ENCODE measurements around the gene PROK1. TPM values are rescaled to one million over a fixed set of nuclear protein-coding genes. Genes with fewer than 3 reads are reported as not detected.
A peak's percentile ranks its signal among the peaks of the same experiment; 100 is the strongest.

PROK1 gene
- polyA plus RNA-seq, 2 of the 4 experiments (the other 2 are of a cell fraction) = not detected

DNA sequence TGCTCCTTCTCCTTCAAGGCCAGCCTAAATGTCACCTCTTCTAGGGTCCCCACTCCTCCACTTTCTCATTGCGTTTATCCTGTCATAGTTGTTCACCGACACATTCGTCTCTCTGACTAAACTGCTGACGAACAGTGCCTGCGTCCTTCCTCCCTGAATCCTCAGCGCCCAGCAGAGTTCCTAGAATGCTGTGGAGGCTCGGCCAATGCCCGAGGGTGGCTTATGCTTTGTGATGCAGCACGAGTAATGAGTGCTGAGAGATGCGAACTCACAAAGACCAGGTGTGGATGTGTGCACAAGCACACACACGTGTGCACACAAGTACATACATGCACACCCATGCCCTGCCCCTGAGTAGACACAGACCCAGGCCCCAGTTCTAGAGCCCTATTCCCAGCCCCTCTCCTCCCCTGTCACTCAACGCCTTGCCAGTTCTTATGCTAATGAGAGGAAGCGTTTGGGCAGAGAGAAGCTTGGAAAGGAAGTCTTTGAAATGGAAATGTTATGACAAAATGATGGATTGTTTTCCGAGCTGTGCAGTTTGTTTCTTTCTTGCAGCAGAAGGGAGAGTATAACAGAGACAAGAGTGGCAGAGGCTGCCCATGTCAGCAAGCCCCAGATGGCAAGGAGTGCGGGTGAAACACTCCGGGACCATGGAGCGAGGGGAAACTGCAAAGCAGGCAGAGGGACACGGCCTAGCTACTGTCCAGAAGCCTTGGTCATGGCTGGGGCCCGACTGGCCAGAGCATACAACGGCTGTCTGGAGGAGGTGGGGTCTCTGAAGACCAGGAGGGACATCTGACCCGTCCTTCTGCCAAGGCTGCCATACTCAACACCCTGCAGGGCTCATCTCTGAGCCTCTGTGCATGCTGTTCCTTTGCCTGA, 43.8 kb downstream of the PROK1 start:
- H3K4me1 ChIP-seq = no peaks in the 10 kb centered on the region
- no peak for FAIRE-seq
- POLR2A ChIA-PET = no interaction called here
- H3K4me3 ChIP-seq = no peak overlapping the region
- H3K9me3 ChIP-seq = no peaks in the 10 kb centered on the region
- WGBS (ENCODE audit: missing lambda C conversion rate) = 69% methylated on average over 21 of the region's 21 CpGs
- ATAC-seq = no peak
- no peak overlapping the region for H3K4me2 ChIP-seq
- CTCF ChIA-PET = interaction anchor here (1.0 to 11.6 kb wide), 31 partner anchors 7 to 464 kb away, joined by 3 to 256 read pairs (median 10); partner anchors contain the start of genes KCNC4 and RBM15
- TF ChIP-seq MYC (IDR thresholded peaks at IDR 0.05; ENCODE audit: borderline replicate concordance, low read length) = no peak
- no peak for TF ChIP-seq KDM1A (IDR thresholded peaks at IDR 0.05; ENCODE audit: low read depth)
- TF ChIP-seq, protein P1, sequence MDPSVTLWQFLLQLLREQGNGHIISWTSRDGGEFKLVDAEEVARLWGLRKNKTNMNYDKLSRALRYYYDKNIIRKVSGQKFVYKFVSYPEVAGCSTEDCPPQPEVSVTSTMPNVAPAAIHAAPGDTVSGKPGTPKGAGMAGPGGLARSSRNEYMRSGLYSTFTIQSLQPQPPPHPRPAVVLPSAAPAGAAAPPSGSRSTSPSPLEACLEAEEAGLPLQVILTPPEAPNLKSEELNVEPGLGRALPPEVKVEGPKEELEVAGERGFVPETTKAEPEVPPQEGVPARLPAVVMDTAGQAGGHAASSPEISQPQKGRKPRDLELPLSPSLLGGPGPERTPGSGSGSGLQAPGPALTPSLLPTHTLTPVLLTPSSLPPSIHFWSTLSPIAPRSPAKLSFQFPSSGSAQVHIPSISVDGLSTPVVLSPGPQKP (IDR thresholded peaks at IDR 0.05; ENCODE audit: low read depth, low read length) = no peak
- no peak for TF ChIP-seq POLR2A (IDR thresholded peaks at IDR 0.05; ENCODE audit: low read length)
- TF ChIP-seq, protein P2, sequence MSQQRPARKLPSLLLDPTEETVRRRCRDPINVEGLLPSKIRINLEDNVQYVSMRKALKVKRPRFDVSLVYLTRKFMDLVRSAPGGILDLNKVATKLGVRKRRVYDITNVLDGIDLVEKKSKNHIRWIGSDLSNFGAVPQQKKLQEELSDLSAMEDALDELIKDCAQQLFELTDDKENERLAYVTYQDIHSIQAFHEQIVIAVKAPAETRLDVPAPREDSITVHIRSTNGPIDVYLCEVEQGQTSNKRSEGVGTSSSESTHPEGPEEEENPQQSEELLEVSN (IDR thresholded peaks at IDR 0.05; ENCODE audit: borderline replicate concordance, low read depth) = no peak
- no peak for TF ChIP-seq RARB (CRISPR knock-in tag; IDR thresholded peaks at IDR 0.05)
- no peak for TF ChIP-seq BHLHE40 (IDR thresholded peaks at IDR 0.05; ENCODE audit: low read depth, low read length)
- TF ChIP-seq FOXS1 (CRISPR knock-in tag; IDR thresholded peaks at IDR 0.05) = no peak
- no peak for TF ChIP-seq NR3C1 (IDR thresholded peaks at IDR 0.05)
- no peak for TF ChIP-seq CBX8 (IDR thresholded peaks at IDR 0.05)
- TF ChIP-seq TFCP2L1 (CRISPR knock-in tag; IDR thresholded peaks at IDR 0.05) = no peak
- TF ChIP-seq MAZ (IDR thresholded peaks at IDR 0.05; ENCODE audit: borderline replicate concordance, low read depth, low read length) = no peak
- no peak for TF ChIP-seq TP53 (CRISPR knock-in tag; IDR thresholded peaks at IDR 0.05)
- no peak for TF ChIP-seq ZNF302 (CRISPR knock-in tag; IDR thresholded peaks at IDR 0.05)
- TF ChIP-seq RNF2 (IDR thresholded peaks at IDR 0.05; ENCODE audit: borderline replicate concordance, low read depth) = no peak
- no peak for TF ChIP-seq ZSCAN20 (CRISPR knock-in tag; IDR thresholded peaks at IDR 0.05)
- DNase-seq (ENCODE audit: low read depth in 1 of 2, low spot score in 1 of 2) = no peak
- H3K27ac ChIP-seq = no peak overlapping the region

DNA sequence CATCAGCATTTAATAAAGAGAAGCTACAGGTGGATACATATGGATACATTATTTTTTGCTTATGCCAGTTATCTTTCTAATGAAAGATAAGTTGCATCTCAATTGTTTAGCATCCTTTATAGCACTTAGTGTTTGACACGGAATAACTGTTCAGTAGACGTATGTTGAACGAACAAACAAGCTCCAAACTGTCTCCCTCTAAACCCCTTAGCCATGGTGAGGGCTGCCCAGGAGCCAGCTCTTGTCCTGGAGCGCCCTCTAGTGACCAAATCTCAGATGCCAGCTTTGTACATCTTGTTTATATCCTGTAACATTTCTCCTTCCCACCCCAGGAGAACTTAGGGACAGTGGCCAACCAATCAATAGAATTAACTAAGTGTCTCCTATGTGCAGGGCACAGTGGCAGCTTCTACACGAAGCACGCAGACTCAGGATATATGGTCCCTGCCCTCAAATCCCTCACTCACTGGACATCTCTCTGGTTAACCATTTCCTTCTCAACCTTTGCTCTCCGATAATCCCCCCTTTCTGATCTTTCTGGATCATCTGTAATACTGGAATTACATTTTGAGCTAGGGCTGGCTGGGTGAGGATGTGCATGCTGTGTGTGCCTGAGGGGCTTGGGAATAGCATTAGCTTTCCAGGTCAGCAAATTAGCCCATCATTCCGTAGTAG, 45.1 kb downstream of the PROK1 start:
- ChIA-PET POLR2A (interaction anchor here (0.6 to 1.0 kb wide), 3 partner anchors 18 to 464 kb away, joined by 3 to 9 read pairs (median 4); no protein-coding TSS in a partner anchor), CTCF (interaction anchor here (0.5 to 11.6 kb wide), 75 partner anchors 8 to 648 kb away, joined by 3 to 256 read pairs (median 5); partner anchors contain the start of genes KCNA10, KCNC4 and RBM15)
- 24% methylated on average over 8 of the region's 8 CpGs for WGBS (ENCODE audit: missing lambda C conversion rate)
- peak; percentile 66 to 72 for DNase-seq (ENCODE audit: low read depth in 1 of 2, low spot score in 1 of 2)
- no peaks in the 10 kb centered on the region for H3K9me3 ChIP-seq
- ATAC-seq = peak; percentile 87 to 97
- no peaks in the 10 kb centered on the region for H3K4me1 ChIP-seq
- TF ChIP-seq, protein P3, sequence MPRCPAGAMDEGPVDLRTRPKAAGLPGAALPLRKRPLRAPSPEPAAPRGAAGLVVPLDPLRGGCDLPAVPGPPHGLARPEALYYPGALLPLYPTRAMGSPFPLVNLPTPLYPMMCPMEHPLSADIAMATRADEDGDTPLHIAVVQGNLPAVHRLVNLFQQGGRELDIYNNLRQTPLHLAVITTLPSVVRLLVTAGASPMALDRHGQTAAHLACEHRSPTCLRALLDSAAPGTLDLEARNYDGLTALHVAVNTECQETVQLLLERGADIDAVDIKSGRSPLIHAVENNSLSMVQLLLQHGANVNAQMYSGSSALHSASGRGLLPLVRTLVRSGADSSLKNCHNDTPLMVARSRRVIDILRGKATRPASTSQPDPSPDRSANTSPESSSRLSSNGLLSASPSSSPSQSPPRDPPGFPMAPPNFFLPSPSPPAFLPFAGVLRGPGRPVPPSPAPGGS (IDR thresholded peaks at IDR 0.05) = no peak
- no peak for TF ChIP-seq HEYL (CRISPR knock-in tag; IDR thresholded peaks at IDR 0.05)
- TF ChIP-seq SMC3 (IDR thresholded peaks at IDR 0.05) = peak; percentile 74
- no peak for TF ChIP-seq FOSL2 (IDR thresholded peaks at IDR 0.05)
- TF ChIP-seq FOSL2 (CRISPR knock-in tag; IDR thresholded peaks at IDR 0.05) = no peak
- TF ChIP-seq SREBF2 (IDR thresholded peaks at IDR 0.05) = no peak
- TF ChIP-seq TP53 (CRISPR knock-in tag; IDR thresholded peaks at IDR 0.05) = no peak
- peak; percentile 91 to 97 for TF ChIP-seq RAD21 (conservative IDR thresholded peaks at IDR 0.05 in 1 of 2, IDR thresholded peaks at IDR 0.05 in 1 of 2)
- TF ChIP-seq EHF (CRISPR knock-in tag; IDR thresholded peaks at IDR 0.05) = no peak
- no peak for TF ChIP-seq MAFK (IDR thresholded peaks at IDR 0.05; ENCODE audit: partially characterized antibody)
- no peak for TF ChIP-seq MAZ (IDR thresholded peaks at IDR 0.05; ENCODE audit: borderline replicate concordance, low read depth, low read length)
- TF ChIP-seq, protein P4, sequence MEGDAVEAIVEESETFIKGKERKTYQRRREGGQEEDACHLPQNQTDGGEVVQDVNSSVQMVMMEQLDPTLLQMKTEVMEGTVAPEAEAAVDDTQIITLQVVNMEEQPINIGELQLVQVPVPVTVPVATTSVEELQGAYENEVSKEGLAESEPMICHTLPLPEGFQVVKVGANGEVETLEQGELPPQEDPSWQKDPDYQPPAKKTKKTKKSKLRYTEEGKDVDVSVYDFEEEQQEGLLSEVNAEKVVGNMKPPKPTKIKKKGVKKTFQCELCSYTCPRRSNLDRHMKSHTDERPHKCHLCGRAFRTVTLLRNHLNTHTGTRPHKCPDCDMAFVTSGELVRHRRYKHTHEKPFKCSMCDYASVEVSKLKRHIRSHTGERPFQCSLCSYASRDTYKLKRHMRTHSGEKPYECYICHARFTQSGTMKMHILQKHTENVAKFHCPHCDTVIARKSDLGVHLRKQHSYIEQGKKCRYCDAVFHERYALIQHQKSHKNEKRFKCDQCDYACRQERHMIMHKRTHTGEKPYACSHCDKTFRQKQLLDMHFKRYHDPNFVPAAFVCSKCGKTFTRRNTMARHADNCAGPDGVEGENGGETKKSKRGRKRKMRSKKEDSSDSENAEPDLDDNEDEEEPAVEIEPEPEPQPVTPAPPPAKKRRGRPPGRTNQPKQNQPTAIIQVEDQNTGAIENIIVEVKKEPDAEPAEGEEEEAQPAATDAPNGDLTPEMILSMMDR (IDR thresholded peaks at IDR 0.05) = peak; percentile 89
- no peak overlapping the region for H3K27ac ChIP-seq
- no peak overlapping the region for H3K4me2 ChIP-seq
- FAIRE-seq = no peak
- no peak overlapping the region for H3K4me3 ChIP-seq
